Stimulated activated CD4-positive, alpha-beta T cell treated with anti-CD3 and anti-CD28 coated beads, Interleukin-15, amount 100 ng/mL, for 1 hour (primary cell): ENCODE data around the gene ENPEP.
"Not testable (repeated sequence)": the region's sequence is repeated elsewhere in the genome, so short reads cannot be mapped to it uniquely, and the experiment has no call there.

Source experiments
- DNase-seq, 2 donors: peaks; one replicate each; pipeline ENCODE4 v3.0.0-alpha.2; 2020; ENCODE audit warnings: low read depth in 1 of 2, low spot score in 1 of 2

ENPEP gene

DNA sequence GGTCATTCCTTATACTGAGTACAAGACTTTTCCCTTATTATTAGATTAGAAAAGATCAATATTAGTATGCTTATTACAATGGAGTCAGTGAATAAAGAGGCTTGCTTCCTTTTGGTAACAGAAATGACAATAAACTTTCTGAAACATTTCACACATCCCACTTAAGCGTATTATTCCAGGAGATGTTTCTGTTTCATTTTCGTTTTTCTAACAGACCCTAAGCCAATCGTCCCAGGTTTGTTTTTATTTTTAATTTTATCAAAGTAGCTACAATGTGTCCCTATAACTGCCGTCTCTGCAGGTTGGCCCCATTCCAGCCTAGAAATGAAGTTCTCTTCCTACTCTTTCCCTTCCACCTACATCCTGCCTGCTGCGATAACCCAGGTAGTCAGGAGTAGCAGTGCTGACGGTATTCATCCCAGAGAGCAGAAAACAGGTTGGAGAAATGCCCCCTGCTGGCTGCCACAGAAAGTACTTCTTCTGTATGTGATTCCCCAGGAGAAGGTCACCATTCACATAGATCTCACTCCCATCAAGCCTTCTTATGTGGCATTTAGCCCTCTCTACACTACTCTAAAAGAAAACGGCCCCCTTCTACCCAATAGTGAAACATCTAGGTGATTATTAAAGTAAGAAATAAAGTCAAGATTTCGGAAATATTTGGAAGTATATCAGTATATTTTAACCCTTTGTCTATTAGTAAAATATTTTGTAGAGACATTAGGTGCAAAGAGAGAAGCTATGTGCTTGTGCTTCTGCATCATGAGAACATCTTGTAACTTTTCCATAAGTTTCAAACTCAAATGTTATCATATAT lies 40.4 kb downstream of the ENPEP start:
- peak; percentile 33 to 46 for DNase-seq

DNA sequence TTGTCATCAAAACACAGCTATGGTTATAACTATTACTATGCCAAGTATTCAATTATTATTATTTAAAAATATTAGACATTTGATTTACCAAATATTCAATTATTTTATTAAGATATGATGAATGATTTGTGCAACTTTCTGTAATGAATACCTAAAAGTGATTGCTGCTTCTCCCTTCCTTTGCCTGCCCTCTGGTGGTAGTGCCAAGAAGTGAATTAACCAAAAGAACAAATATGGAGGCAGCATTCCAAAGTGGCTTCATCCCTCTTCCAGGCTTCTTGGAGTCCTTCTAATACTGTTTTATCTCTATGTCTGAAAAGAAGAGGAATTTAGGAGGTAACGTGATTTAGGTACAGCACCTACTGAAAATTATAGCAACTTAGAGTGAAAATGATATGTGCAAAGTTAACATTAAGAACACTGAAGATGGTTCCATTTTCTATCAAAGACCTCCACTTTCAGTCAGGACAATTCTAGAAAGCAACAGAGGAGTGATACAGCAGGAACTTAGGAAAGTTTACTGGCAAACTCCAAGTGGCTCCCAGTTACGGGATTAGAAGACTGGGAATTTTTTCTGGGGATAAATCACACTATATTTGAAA lies 43.0 kb downstream of the ENPEP start:
- no peak for DNase-seq

DNA sequence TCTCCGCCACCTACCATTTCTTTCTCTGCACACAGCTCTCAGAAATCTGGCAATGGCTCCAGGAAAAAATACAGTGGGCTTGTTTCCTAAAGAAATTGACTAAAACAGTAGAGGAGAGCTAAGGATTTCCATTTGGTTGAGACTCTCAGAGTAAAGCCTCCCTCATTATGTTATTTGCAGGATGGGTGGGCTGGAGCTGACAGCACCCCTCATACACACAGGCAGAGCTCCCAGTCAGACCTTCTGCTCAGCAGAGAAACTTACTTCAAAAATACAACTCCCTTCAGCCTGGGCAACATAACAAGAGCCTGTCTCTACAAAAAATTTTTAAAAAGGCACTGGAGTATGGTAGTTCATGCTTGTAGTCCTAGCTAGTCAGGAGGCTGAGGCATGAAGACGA lies 44.9 kb downstream of the ENPEP start:
- no peak for DNase-seq

DNA sequence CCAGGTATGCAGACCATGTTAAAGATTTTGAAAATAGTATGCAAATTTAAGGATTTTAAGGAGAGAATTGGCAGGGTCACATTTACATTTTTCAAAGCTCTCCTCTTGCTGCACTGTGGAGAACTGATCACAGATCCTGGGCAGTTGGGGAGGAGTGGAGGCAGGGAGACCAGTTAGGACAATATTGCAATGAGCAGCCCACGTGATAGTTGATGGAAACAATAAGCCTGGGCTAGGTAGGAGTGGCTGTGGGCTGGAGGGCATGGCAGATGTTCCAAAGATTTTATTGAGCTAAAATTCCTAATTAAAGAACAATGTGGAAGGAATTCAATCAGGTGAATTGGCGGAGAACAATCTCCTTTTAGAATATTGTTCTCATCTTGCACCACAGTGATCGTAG lies 50.6 kb downstream of the ENPEP start:
- DNase-seq: no peak

DNA sequence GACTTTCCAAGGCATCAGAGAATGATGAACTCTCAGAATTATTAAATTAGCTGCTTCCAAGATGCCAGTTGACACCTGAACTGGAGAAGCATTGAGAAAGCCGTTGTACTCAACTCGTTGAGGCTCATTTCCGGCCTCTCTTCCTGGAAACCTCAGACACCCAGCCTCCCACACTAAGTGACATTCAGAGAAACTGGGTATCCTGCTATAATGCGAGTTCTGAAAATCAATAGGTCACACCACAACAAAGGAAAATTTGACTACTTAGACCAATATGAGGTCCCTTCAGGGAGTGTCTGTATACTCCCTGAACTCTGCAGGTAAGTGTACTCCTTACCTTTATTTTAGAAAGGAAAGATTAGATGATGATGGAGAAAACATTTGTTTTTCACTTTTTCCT lies 51.2 kb downstream of the ENPEP start:
- no peak for DNase-seq

DNA sequence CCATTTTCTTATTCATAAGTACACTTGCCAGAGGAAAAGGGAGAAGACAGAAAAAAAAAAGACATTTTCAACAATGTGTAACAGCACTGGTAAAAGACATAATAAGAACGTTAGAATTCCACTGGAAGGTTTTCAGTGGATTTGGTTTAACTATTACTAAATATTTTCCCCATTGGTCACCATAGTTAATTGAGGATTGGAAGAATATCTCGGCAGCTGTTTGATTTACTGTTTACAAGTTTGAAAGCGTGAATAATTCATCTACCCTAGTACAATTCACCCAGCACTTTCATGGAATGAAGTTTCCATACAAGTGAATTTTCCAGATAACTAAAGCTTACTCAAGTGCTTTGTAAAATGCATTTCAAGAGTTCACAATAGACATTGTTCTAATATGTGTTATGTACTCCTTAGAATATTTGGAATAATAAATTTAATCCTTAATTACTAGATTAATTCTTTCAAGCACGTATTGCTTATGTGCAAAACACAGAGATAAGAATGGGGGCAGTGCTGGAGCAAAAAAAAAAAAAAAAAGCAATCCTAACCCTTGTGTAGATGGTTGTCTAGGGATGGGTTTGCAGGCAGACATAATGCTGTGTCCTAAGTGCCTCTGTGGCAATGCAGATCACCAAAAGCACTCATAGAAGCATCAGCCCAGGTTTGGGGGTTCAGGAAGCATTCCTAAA lies 57.1 kb downstream of the ENPEP start:
- DNase-seq: no peak

DNA sequence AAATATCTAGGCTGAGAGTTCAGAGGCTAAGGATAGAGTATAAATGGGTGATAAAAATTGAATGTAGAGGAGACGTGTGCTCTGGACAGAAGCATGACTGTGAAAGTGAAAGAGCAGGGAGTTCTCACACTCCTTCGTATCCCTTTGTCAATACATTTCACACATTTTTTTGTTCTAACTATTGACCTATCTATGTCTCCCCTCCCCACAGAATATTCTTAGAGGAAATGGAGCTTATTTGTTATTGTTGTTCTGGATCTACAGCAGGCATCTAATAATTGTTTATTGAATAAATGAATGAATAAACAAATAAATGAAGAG lies 57.6 kb downstream of the ENPEP start:
- DNase-seq: no peak

DNA sequence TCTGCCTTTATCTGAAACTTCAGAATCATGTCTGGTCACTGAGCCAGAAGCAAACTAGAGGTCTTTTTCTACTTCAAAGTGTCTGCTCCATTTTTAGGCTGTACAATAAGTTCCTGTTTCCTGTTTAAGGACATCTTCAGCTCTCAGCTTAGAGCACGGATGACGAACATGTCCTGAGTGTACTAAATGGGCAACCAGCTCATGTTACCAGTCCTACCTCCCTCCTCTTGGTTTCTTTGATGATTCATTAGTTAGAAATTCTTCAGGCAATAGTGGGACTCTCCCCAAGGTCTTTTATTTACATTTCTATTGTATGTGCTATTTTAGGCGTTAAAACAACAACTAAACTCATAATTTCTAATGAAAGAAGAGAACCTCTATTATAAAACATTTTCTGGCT lies 58.0 kb downstream of the ENPEP start:
- no peak for DNase-seq

DNA sequence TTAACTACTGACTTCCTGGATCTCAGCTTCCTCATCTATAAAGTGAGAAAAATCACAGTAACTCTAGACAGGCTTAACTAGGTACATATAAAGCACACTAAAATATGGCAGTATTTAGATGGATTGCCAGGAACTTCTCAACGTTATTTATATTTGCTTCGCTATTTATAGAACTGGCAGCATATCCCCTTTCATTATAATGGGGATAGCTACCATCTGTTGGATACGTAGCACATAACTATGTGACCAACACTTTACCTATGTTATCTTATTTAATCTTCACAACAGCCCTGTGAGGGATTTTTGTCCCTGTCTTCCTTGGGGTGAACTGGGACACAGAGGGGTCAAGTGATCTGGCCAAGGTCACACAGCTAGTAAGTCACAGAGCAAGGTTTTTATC lies 64.6 kb downstream of the ENPEP start:
- no peak for DNase-seq

DNA sequence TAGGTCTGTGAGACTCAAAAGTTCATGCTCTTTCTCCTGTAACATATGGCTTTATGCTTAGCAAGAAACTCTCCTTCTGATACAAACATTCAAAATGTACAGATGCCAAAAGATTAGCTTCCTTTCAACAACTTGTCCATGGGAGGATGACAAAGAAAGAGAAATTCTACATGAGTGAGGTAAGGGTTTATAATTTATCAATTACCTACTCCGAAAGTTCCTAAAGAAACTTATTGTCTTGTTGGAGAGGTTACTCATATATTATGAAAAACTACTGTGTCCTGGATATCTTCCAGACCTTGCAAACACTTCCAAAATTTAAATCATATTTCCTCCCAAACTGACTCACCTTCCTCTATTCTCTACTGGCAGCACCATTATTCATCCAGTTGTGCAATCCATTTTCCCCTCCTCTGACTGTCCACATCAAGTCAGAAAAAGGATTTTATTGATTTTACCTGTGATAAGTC lies 65.1 kb downstream of the ENPEP start:
- no peak for DNase-seq

DNA sequence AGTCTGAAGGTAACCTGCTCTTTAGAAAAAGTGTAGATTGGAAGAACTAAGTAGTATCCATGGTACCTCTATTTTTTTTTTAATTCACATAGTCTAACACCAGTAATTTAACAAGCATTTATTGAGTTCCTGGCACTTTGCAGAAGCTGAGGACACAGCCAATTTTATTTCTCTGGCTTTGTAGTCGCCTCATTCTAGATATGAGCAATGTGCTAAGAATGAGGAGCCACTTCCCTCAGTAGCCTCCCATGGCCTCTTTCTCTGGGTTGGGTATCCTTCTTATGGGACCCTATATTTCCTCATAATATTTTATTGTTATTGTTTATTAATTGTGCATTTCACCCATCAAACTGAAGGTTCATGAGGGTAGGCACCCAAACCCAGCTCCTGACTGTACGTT lies 67.6 kb downstream of the ENPEP start:
- DNase-seq: no peak

DNA sequence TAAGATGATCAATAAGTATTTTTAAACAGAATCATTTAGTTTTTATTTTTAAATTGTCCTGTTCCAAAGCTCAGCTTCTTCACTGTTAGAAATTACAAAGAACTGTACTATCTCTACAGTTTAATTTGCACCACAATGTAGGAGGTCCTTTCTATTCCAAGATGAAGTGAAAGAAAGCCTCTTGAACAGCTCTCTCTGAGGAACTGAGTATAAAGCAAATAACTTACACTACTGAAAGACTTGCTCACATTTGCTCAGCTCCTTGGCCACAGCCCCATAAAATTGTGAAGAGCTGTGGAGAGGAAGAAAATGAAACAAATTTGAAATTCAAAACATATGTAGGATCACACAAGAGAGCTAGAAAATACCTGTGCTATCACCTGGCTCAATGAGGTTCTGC lies 68.6 kb downstream of the ENPEP start:
- no peak for DNase-seq

DNA sequence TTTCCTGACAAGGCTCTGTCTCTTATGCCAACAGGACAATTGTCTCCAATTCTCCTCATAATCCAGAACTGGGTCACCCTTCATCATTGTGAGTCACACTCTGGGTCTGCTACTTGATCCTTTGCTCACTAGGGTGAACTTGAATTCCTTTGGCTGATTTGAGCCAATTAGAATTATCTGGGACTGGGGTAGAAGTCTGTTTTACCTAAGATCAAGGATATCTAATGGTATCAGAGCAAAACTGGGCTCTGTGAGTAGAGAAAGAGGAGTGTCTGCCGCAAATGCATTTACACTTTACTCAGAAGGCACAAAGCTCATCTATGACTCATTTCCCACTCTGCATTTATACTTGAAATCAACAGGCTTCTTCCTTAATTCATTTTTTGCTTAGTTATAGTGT lies 74.3 kb downstream of the ENPEP start:
- no peak for DNase-seq

DNA sequence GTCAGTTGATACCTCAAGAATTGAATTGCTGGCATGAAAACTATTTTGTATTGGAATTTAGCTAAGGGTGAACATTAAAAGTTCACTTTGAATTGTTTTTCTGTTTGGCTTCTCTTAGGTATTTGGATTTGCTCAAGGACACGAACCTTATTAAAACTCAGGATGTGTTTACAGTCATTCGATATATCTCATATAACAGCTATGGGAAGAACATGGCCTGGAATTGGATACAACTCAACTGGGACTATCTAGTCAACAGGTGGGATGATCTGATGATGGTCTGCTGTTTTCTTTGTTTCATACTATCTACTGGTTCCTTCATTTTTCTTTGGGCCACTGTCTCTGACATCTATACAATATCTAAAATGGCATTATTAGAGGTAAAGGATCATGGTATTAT lies 77.2 kb downstream of the ENPEP start:
- DNase-seq: no peak

DNA sequence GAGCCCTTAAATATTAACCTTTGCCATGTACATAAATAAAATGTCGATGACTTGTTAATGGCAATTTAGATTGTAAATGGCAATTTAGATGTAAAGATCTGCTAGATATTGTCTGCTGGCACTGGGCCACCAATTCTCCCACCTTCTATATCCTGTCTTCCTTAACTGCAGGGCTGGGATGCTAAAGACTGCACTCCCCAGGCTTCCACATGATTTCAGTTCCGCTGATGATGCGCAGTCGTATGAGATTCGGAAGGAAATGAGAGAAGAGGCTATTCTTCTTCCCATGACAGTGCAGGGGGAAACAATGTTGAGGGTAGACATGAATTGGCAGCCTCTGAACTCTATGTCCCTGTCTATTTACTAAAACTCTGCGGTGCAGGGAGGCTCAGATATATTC lies 91.3 kb downstream of the ENPEP start:
- DNase-seq: no peak

DNA sequence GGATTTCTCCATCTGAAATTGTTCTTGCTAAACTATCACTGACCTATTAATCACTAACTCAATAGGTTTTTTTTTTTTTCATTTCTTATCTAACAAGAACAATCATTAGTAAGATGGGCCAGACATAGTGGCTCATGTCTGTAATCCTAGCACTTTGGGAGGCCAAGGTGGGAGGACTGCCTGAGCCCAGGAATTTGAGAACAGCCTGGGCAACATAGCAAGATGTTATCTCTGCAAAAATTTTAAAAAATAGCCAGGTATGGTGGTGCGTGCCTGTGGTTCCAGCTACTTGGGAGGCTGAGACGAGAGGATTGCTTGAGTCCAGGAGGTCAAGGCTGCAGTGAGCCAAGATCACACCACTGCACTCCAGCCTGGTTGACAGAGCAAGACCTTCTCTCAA lies 100.7 kb downstream of the ENPEP start:
- DNase-seq: not testable (repeated sequence)

DNA sequence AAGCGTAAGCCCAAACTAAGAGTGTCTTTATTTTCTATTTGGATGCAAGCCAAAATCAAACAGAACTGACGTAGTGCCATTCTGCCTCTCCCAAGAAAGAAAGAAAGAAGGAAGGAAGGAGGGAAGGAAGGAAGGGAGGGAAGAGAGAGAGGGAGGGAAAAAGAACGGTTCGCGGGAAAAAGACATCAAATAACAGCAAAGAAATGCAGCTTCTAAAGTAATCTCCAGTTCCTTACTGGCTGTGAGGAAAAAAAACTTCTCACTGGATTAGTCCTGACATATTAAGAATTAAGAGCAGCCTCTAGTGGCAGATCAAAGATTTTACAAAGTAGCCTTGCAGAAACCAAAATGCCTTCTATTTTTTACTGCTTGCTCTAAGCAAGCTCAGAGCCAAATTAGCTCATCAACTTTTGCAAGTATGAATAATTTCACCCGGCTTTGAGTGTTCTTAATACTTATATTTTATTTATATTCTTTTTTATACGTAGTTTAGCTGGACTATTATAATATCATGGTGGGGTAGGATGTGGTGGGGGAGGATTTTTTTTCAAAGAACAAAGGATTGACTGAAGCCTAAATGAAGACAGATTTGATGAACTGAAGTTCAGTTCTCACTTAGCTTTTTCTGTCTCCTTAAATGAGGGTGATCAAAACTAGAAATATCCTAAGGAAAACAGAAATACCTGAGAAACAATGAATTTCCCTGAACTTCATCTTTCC lies 110.3 kb downstream of the ENPEP start:
- DNase-seq: no peak

DNA sequence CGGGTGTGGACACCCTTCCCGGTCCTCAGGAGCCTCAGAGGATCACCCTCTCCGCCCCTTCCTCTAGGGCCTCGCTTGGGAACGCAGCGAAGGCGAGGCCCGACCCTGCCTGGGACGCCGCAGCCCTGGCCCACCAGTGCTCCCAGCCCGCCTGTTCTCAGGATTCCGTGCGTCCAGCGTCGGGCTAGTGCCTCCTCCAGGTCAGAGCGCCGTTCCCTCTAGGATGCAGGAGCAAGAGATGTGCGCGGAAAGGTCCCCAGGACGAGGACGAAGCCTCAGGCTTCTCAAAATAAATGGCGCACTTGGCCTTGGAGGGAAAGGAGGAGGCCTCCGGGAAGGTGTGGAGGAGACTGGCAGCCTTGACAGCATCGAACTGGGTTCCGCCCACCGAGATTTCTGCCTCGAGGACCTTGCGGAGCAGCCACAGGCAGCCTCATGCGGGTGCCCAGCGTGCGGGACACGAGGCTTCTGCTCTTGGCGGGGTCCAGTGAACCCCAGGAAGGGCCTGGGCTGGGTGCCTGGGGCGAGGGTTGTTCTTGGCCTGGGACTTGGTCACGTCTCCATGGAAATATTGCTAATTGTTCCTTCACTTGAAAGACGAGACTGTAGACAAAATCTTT lies 111.8 kb downstream of the ENPEP start:
- DNase-seq: no peak

DNA sequence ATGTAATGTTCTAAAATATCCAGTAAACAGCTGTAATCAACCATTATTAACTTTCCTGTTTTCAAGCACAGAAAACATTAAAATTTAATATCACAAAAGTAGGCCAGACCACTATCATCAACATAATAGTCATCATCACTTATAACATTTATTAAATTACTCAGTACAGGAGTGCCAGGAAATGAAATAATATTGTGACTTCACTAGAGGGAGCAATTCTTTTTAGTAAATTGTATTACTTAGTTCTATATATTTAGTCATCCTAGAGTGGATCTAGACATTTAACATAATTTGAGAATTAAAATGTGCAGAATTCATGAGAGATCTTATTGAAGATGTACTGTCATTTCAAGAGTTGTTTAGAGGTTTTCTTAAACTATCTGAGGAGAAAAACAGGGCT lies 113.3 kb downstream of the ENPEP start:
- DNase-seq: no peak

DNA sequence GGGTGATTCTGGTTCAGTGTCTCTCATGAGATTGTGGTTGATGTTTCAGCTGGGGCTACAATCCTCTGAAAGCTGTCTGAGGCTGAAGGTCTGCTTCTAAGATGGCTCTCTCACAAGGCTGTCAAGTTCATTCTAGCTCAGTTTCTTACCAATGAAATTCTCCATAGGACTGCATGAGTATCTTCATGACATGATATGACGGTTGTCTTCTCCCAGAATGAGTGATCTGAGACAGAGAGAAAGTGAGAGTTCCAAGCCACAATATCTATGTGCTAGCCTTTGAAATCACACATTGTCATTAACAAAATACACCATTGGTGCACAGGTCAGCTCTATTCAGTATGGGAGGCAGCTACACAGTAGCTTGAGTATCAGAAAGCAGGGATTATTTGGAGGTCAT lies 119.6 kb downstream of the ENPEP start:
- DNase-seq: no peak

DNA sequence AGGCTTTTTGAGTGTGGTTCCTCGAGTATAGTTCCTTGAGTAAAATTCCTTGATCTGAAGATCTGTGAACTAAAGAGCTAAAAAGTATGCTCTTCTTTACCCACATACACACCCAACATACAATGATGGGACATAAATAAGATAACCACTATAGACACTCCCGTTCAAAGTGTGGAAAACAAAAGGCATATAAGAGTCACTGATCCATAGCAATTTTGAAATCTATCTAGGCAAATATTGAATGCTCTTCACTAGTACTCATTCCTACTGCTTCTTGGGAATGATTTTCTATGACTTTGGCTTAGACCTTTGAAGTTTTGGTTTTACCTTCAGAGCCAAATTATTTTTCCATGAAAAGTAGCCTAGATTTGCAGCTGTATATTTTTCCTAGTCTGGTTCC lies 120.5 kb downstream of the ENPEP start:
- DNase-seq: no peak
